ENCODE measurements around the gene CD79B. TPM values are rescaled to one million over a fixed set of nuclear protein-coding genes. Genes with fewer than 3 reads are reported as not detected.

The CD79B gene
- total RNA-seq, 1 experiment from 2014 or later, result 0.59 TPM

GRCh38 chr17:63948521-63948920 lies 16.4 kb upstream of the CD79B start:
- no peak overlapping the region for H2AFZ ChIP-seq (ENCODE audit: low read depth, low read length, poor library complexity, severe bottlenecking)
- RAD21 ChIA-PET (ENCODE audit: low non-redundant PET in 1 of 2, low total read pairs in 2 of 2, uncharacterized antibody in 2 of 2, unreplicated experiment in 2 of 2), result no interaction called here
- ATAC-seq (no peak), DNase-seq (ENCODE audit: low read depth, low spot score) (no peak)
- POLR2A ChIA-PET, result no interaction called here
- H3K27me3 ChIP-seq (ENCODE audit: insufficient read depth, low read length), result no peaks in the 10 kb centered on the region
- no peaks in the 10 kb centered on the region for H3K9me2 ChIP-seq (ENCODE audit: insufficient read depth)
- H3K4me3 ChIP-seq (replicated peaks in 1 of 2; ENCODE audit: low read depth in 1 of 2, low read length in 2 of 2), result no peak overlapping the region
- no peak for TF ChIP-seq SRF (IDR thresholded peaks at IDR 0.05; ENCODE audit: low read depth)
- TF ChIP-seq POLR2AphosphoS5 (IDR thresholded peaks at IDR 0.05; ENCODE audit: low read depth, low read length), result no peak
- H3K36me3 ChIP-seq (ENCODE audit: control insufficient read depth in 1 of 2, insufficient read depth in 2 of 2, low read length in 2 of 2), result no peaks in the 10 kb centered on the region
- peaks cover 0 to 10% of the 10 kb centered on the region in 2 experiments; a peak in 1 of 4 replicates for H3K4me1 ChIP-seq (ENCODE audit: control insufficient read depth in 1 of 2, insufficient read depth in 2 of 2, low read length in 2 of 2)
- H4K20me1 ChIP-seq (ENCODE audit: insufficient read depth), result no peaks in the 10 kb centered on the region
- H3K9ac ChIP-seq (ENCODE audit: low read length), result no peak overlapping the region
- H3K9me3 ChIP-seq (ENCODE audit: control insufficient read depth in 1 of 2, insufficient read depth in 1 of 2, low read depth in 1 of 2, low read length in 2 of 2), result no peaks in the 10 kb centered on the region
- intact Hi-C loops (cut with micrococcal nuclease), result no loop called here
- H3K79me2 ChIP-seq (ENCODE audit: insufficient read depth, low read length), result no peaks in the 10 kb centered on the region
- CTCF ChIA-PET, result interaction anchor here (1.0 to 3.3 kb wide), 2 partner anchors 9 to 185 kb away, joined by 3 to 22 read pairs; no protein-coding TSS in a partner anchor
- no peak overlapping the region for H3K4me2 ChIP-seq (ENCODE audit: low read length)
- H3K27ac ChIP-seq (ENCODE audit: low read depth, low read length), result no peak overlapping the region
- no TSS peak for BruUV-seq (replicated peaks)

GRCh38 chr17:63947711-63948330 lies 15.7 kb upstream of the CD79B start:
- Histone ChIP-seq H3K27me3 (ENCODE audit: insufficient read depth, low read length) (no peaks in the 10 kb centered on the region), H3K79me2 (ENCODE audit: insufficient read depth, low read length) (no peaks in the 10 kb centered on the region), H3K4me1 (ENCODE audit: control insufficient read depth in 1 of 2, insufficient read depth in 2 of 2, low read length in 2 of 2) (peaks cover 0 to 10% of the 10 kb centered on the region in 2 experiments; a peak in 1 of 4 replicates), H3K9ac (ENCODE audit: low read length) (no peak overlapping the region), H3K27ac (ENCODE audit: low read depth, low read length) (no peak overlapping the region), H3K36me3 (ENCODE audit: control insufficient read depth in 1 of 2, insufficient read depth in 2 of 2, low read length in 2 of 2) (no peaks in the 10 kb centered on the region), H3K4me3 (replicated peaks in 1 of 2; ENCODE audit: low read depth in 1 of 2, low read length in 2 of 2) (no peak overlapping the region), H4K20me1 (ENCODE audit: insufficient read depth) (no peaks in the 10 kb centered on the region), H2AFZ (ENCODE audit: low read depth, low read length, poor library complexity, severe bottlenecking) (no peak overlapping the region), H3K4me2 (ENCODE audit: low read length) (no peak overlapping the region), H3K9me2 (ENCODE audit: insufficient read depth) (no peaks in the 10 kb centered on the region), H3K9me3 (ENCODE audit: control insufficient read depth in 1 of 2, insufficient read depth in 1 of 2, low read depth in 1 of 2, low read length in 2 of 2) (no peaks in the 10 kb centered on the region)
- RAD21 ChIA-PET (ENCODE audit: low non-redundant PET in 1 of 2, low total read pairs in 2 of 2, uncharacterized antibody in 2 of 2, unreplicated experiment in 2 of 2), result interaction anchor here in 1 of 2 experiments (2.1 kb wide), 1 partner anchor 185 kb away, joined by 4 read pairs; no protein-coding TSS in a partner anchor
- intact Hi-C loops (cut with micrococcal nuclease), result no loop called here
- POLR2A ChIA-PET, result no interaction called here
- CTCF ChIA-PET, result interaction anchor here (1.5 to 2.9 kb wide), 4 partner anchors 9 to 28 kb away, joined by 7 to 69 read pairs (median 20); partner anchors contain the start of gene GH1
- BruUV-seq (replicated peaks), result no TSS peak
- DNase-seq (ENCODE audit: low read depth, low spot score), result no peak
- no peak for ATAC-seq
- TF ChIP-seq EZH2phosphoT487 (IDR thresholded peaks at IDR 0.05; ENCODE audit: borderline replicate concordance) (no peak), ELF1 (IDR thresholded peaks at IDR 0.05; ENCODE audit: borderline replicate concordance, low read depth) (no peak), ATF3 (IDR thresholded peaks at IDR 0.05) (no peak), POLR2A (IDR thresholded peaks at IDR 0.05; ENCODE audit: borderline replicate concordance, extremely low read depth, insufficient read depth, insufficient read length) (no peak), MAX (IDR thresholded peaks at IDR 0.05) (no peak), ZFX (IDR thresholded peaks at IDR 0.05) (no peak), POLR2AphosphoS5 (IDR thresholded peaks at IDR 0.05; ENCODE audit: low read depth, low read length) (no peak), CEBPB (IDR thresholded peaks at IDR 0.05; ENCODE audit: low read depth) (no peak), YY1 (IDR thresholded peaks at IDR 0.05; ENCODE audit: extremely low read depth, insufficient replicate concordance, low read depth, low read length) (no peak), SP1 (IDR thresholded peaks at IDR 0.05; ENCODE audit: low read depth) (no peak), CTCF (IDR thresholded peaks at IDR 0.05 in 2 of 3, conservative IDR thresholded peaks at IDR 0.05 in 1 of 3; ENCODE audit: borderline replicate concordance in 1 of 3, insufficient read depth in 1 of 3, low read depth in 2 of 3, low read length in 2 of 3) (no peak), EZH2 (IDR thresholded peaks at IDR 0.05) (no peak), CBX3 (IDR thresholded peaks at IDR 0.05; ENCODE audit: low read depth) (no peak), EGR1 (IDR thresholded peaks at IDR 0.05; ENCODE audit: low read depth) (no peak), JUND (IDR thresholded peaks at IDR 0.05) (no peak), FOSL1 (IDR thresholded peaks at IDR 0.05; ENCODE audit: low read depth) (no peak), ZBTB33 (IDR thresholded peaks at IDR 0.05; ENCODE audit: extremely low read depth, insufficient replicate concordance, low read length) (no peak)

All from HCT116 (cell line).